DMS114 treated with DMSO at 0.1 percent for 48 hours (cell line): ENCODE results near the gene RHBDD2.
"Not testable (repeated sequence)": the region's sequence is repeated elsewhere in the genome, so short reads cannot be mapped to it uniquely, and the experiment has no call there.

Source experiments
- DNase-seq: peaks from one replicate; lab custom pipeline; 2025; ENCODE audit not compliant: unreplicated experiment; lab: John Stamatoyannopoulos, UW

RHBDD2 gene

DNA sequence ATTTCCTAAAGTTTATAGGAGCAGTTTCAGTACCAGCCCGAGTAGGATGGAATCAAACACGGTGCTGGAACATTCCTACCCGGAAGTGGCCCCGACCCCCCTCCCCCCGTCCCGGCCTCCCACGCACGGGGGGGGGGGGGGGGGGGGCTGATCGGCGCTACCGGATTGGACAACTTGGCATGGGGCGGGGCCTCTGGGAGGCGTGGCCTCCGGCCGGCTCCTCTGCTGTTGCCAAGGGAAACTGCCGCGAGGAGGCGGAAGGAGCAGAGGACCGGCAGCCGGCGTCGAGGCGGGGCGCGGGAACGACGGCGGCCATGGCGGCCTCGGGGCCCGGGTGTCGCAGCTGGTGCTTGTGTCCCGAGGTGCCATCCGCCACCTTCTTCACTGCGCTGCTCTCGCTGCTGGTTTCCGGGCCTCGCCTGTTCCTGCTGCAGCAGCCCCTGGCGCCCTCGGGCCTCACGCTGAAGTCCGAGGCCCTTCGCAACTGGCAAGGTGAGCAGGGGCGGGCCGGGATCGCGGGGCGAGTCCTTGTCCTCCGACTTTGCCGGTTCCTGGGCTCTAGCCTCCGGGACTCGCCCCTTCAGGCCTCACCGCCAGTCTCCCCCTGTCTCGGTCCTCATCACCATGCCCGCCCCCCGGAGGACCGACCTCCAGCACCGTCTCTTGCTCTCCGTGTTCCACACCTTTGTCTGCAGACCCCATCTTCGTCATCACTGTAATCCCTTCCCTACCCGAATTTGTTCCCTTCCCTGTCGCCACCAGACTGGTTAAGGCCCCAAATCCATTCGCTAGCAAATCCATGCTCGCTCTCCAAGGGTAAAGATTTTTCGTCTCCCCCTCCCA, at the start of gene RHBDD2:
TSS of gene RHBDD2 (plus strand) at position 266 of the 843 bp plus-strand sequence. CDS start at position 315, 49 bp downstream.
- DNase-seq: peak; percentile 80

DNA sequence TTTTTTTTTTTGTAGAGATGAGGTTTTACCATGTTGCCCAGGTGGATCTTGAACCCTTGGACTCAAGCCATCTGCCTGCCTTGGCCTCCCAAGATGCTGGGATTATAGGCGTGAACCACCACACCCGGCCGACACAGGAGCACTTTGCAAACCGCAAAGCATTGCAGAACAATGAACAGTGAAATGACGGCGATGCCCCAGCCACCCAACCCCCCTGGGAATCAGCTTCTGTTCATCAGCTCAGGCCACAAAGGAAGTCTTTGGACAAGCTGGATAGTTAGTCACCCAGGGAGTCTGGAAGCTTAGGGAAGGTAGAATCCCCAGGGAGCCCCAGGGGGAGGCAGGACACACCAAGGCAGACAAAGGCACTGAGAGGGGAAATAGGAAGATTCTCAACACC, 49.2 kb upstream of the RHBDD2 start:
- DNase-seq: not testable (repeated sequence)

DNA sequence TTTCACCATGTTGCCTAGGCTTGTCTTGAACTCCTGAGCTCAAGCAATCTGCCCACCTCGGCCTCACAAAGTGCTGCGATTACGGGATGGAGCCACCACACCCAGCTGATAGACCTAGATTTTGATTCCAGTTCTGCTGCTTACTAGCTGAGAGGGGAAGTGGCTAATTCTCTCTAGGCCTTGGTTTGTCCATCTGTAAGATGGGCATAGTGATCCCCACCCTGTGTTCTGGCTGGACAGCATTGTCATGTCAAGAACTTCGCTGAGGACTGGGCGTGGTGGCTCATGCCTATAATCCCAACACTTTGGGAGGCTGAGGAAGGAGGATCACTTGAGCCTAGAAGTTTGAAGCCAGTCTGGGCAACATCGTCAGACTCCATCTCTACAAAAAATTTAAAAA, 47.9 kb upstream of the RHBDD2 start:
- DNase-seq: no peak

DNA sequence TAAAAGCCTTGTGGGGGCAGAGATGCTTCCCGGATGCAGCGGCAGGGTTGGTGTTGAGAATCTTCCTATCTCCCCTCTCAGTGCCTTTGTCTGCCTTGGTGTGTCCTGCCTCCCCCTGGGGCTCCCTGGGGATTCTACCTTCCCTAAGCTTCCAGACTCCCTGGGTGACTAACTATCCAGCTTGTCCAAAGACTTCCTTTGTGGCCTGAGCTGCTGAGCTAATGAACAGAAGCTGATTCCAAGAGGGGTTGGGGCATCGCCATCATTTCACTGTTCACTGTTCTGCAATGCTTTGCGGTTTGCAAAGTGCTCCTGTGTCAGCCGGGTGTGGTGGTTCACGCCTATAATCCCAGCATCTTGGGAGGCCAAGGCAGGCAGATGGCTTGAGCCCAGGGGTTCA, 45.2 kb upstream of the RHBDD2 start:
- not testable (repeated sequence) for DNase-seq

DNA sequence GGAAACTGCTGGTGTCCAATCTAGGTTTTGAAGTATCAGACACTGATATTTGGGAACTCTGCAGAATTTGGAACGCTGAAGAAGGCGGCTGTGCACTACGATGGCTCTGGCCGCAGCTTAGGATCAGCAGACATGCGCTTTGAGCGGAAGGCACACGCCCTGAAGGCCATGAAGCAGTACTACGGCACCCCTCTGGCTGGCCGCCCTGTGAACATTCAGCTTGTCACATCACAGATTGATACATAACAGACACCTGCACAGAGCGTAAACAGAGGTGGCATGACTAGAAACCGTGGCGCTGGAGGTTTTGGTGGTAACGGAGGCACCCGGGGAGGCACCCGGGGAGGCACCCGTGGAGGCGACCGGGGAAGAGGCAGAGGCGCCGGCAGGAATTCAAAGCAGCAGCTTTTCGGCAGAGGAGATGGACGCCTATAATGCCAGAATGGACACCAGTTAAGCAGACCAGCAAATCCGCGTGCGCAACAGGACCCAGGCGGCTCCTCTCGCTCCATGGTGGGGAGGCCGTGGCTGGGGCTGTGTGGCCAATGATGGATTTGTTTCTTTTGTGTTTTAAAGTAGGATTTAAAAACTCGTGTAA, 43.0 kb upstream of the RHBDD2 start:
- DNase-seq: no peak

DNA sequence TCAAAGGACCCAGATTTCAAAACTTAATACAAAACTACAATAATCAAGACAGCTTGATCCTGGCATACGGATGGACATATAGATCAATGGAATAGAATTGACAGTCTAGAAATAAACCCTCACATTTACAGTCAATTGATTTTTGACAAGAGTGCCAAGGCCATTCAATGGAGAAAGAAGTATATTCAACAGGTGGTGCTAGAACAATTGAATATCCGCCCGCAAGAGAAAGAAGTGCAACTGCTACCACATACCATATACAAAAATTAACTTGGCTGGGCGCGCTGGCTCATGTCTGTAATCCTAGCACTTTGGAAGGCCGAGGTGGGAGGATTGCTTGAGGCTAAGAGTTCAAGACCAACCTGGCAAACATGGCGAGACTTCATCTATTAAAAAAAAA, 42.0 kb upstream of the RHBDD2 start:
- DNase-seq: no peak

DNA sequence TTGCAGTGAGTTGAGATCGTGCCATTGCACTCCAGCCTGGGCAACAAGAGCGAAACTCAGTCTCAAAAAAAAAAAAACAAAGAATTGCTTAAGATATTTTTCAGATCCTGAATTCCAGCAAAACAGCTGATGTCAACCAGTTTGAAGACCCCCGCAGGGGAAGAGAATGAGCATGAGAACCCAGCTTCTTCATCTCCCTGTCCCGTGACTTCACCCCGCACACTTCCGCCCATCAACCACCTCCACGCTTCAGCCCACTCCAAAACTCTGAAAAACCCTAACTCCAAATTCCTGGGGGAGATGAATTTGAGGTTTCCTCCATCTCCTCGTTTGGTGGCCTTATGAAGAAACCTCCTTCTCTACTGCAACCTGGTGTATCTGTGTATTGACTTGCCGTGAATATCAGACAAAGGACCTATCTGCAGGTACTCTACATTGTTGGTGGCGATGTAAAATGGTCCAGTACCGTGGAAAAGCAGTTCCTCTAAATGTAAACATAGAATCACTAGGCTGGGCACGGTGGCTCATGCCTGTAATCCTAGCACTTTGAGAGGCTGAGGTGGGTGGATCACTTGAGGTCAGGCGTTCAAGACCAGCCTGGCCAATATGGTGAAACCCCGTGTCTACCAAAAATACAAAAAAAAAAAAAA, 40.4 kb upstream of the RHBDD2 start:
- DNase-seq: not testable (repeated sequence)

DNA sequence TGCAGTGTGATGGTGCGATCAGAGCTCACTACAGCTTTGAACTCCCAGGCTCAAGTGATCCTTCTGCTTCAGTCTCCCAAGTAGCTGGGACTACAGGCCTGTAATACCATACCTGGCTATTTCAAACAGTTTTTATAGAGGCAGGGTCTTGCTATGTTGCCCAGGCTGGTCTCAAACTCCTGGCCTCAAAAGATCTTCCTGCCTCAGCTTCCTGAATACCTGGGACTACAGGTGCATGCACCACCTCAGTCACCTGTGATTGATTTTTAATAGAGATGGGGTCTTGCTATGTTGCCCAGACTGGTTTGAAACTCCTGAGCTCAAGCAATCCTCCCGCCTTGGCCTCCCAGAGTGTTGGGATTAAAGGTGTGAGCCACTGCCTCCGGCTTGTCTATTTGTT, 38.8 kb upstream of the RHBDD2 start:
- DNase-seq: no peak

DNA sequence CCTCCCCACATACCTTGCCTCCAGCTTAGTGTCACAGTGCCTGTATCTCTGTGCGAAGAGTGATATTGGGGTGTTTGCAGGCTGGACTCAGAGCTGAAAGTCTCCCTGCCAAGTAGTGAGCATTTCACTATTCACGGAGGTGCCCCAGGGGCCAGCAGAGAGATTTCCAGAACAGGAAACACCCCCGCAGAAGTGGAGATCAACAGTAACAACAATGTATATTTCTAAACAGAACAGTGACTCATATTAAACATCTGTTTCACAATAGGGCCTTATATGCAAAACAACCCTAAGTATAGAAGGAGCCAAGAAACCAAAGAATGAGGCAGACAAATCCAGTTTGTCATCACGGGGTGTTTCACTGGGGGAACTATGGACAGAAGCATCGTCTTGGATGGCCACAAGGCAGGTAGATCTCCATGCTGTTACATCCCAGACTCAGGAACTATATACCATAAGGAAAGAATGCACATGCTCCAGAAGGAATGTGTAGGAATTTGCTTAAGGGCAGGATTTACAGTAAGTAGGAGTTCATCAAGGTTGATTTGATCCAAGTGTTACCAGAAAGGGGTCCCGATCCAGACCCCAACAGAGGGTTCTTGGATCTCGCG, 35.9 kb upstream of the RHBDD2 start:
- no peak for DNase-seq

DNA sequence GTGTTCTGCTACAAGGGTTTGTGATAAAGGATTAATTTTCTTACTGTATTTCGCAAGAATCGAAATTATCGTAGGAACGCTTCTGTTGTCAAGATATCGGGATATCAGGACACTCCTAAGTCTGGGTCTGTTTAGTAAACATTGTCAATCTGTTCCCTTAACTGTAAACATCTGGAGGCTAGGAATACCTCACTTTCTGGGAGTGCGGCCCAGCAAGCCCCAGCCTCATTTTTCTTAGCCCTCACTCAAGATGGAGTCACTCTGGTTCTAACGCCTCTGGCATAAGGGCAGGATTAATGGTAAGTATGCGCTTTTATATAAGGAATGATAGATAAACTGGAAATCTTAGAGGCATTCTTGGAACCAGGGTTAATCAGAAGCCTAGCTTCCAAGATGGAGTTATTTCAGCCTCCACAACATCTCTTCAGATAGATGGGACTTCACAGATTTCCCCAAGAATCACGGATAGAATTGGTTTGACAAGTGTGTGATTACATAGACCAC, 35.2 kb upstream of the RHBDD2 start:
- DNase-seq: no peak

DNA sequence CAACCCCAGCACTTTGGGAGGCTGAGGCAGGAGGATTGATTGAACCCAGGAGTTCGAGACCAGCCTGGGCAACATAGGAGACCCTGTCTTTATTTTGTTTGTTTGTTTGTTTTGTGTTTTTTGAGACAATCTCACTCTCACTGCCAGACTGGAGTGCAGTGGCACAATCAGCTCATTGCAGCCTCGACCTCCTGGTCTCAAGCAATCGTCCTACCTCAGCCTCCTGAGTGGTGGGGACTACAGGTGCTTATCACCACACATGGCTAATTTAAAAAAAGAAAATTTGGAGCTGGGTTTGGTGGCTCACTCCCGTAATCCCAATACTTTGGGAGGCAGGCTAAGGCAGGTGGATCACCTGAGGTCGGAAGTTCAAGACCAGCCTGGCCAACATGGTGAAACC, 34.7 kb upstream of the RHBDD2 start:
- DNase-seq: no peak

DNA sequence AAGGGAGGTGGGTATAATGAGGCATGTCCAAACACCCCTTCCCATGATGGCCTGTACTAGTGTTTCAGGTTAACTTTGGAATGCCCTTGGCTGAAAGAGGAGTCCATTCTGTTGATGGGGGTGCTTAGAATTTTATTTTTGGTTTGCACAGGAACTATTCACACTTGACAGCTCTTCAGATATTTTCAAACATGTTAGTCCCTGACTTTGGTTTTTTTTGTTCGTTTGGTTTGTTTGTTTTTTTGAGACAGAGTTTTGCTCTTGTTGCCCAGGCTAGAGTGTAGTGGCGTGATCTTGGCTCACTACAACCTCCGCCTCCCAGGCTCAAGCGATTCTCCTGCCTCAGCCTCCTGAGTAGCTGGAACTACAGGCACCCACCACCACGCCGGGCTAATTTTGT, 33.7 kb upstream of the RHBDD2 start:
- DNase-seq: not testable (repeated sequence)

DNA sequence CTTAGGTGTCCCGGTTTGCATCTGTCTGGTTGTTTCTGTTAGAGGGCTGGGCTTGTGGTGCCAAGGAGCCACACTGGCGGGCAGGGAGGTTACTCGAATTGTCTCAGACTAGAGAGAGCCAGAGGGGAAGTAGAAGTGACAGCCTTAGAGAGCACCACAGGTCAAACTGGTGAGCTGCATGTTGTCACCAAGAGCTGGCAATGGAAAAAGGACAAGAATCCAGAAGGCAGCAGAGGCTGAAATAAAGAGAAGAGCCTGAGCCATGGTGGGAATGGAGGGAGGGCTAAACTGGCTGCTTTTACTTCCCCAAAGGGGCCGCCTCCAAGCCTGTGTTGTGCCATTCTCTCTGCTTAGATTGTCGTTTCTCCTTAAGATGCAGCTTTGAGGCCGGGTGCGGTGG, 31.1 kb upstream of the RHBDD2 start:
- no peak for DNase-seq

DNA sequence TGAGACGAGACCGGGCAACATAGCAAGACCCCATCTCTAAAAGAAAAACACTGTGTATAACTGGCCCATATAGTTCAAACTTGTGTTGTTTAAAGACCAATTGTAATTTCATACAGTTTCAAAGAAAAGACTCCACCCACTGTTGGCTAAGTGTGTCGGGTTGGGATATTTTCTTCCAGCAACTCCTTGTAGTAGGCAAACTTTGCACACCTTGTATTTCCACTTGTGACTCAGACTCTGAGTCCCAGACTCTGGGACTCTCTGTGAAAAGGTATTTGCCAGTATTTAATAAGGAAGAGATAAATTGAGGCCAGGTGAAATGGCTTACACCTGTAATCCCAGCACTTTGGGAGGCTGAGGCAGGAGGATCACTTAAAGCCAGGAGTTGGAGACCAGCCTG, 29.3 kb upstream of the RHBDD2 start:
- DNase-seq: no peak

DNA sequence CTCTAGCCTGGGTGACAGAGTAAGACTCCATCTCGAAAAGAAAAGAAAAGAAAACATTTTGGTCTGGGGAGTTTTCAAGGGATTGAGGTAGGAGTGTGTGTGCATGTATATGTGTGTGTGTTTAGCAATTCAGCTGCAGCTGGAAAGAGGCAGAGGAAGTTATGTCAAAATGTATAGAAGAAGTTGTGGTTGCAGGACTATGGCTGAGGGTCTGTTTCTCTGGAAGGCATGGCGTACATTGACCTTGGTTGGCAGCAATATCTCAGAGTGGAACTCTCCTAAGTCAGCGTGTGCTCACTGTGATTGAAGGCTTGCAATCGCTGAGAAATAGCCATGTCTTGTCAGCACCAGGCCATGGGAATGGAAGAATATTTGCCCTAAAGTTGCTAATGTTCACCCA, 28.6 kb upstream of the RHBDD2 start:
- no peak for DNase-seq

DNA sequence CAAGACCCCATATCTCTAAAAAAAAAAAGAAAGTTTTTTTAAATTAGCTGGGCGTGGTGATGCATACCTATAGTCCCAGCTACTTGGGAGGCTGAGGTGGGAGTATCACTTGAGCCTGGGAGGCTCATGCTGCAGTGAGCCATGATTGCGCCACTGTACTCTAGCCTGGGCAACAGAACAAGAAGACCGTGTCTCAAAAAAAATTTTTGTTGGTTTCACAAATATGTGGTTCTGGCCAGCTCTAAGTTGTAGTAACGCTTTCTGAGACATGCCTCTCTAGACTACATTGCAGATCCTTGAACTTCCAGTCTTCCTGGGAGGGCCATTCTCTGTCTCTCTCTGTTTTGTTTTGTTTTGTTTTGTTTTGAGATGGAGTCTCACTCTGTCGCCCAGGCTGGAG, 24.6 kb upstream of the RHBDD2 start:
- no peak for DNase-seq

DNA sequence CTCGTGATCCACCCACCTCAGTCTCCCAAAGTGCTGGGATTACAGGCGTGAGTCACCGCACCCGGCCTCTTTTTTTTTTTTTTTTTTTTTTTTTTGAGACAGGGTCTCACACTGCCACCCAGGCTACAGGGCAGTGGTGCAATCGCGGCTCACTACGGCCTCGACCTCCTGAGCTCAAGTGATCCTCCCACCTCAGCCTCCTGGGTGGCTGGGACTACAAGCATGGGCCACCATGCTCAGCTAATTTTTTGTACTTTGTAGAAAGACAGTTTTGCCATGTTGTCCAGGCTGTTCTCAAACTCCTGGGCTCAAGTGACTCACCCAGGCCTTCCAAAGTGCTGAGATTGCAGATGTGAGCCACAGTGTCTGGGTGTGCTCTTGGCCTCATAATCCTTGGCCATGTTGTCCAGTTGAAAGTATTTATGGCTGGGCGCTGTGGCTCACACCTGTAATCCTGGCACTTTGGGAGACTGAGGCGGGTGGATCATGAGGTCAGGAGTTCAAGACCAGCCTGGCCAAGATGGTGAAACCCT, 24.0 kb upstream of the RHBDD2 start:
- DNase-seq: not testable (repeated sequence)

DNA sequence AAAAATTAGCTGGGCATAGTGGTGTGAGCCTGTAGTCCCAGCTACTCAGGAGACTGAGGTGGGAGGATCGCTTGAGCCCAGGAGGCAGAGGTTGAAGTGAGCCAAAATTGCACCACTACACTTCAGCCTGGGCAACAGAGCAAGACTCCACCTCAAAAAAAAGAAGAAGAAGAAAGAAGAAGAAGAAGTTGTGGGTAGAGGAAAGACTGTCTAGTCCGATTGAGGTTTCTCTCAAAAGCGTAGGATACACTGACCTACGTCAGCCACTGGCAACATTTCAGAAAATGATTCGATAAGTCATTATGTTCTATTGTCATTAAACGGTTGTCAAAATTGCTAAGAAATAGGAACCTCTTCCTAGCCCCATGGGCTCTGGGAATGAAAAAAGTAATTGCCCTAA, 22.3 kb upstream of the RHBDD2 start:
- no peak for DNase-seq

DNA sequence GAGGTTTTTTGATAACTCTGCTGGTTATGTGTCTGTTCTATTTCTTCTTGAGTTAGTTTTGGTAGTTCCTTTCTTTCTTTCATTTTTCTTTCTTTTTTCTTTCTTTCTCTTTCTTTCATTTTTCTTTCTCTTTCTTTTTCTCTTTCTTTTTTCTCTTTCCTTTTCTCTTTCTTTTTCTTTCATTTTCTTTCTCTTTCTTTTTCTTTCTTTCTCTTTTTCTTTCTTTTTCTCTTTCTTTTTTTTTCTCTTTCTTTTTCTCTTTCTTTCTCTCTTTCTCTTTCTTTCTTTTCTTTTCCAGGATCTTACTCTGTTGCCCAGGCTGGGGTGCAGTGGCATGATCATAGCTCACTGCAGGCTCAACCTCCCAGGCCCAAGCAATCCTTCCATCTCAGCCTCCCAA, 20.4 kb upstream of the RHBDD2 start:
- DNase-seq: no peak

DNA sequence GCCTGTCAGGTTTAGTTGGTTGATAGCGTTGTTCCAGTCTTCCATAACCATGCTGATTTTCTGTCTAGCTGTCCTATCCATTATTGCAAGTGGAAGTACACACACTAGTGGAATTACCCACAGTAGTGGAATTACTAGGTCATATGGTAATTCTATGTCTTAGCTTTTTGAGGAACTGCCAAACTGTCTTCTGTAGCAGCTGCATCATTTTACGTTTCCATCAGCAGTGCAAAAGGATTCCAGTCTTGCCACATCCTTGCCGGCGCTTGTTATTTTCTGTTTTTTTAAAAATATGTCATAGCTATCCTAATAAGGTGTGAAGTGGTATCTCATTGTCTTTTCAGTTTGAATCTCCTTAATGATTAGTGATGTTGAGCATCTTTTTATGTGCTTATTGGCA, 17.2 kb upstream of the RHBDD2 start:
- DNase-seq: no peak

DNA sequence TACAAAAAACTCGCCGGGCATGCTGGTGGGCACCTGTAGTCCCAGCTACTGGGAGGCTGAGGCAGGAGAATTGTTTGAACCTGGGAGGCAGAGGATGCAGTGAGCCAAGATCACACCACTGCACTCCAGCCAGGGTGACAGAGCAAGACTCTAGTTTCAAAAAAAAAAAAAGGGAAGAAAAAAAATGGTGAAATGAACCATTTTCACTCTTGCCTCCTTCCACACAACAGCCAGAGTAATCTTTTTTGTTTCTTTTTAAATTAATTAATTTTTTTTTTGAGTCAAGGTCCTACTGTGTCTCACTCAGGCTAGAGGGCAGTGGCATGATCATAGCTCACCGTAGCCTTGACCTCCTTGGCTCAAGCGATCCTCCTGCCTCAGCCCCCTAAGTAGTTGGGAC, 14.6 kb upstream of the RHBDD2 start:
- DNase-seq: not testable (repeated sequence)
